HepG2 (cell line): ENCODE results near the gene GPS1. TPM values are rescaled to one million over a fixed set of nuclear protein-coding genes. Genes with fewer than 3 reads are reported as not detected.
A peak's percentile ranks its signal among the peaks of the same experiment; 100 is the strongest.

Experiments
- ARHGAP35 ChIP-seq: sonication (generic); formaldehyde crosslinking; IDR thresholded peaks from 2 replicates; pipeline ENCODE4 v1.9.0; 2022; ENCODE audit warnings: mild to moderate bottlenecking, inconsistent platforms, moderate library complexity, missing genetic modification reagents, borderline replicate concordance
- ARNTL ChIP-seq: sonication (generic); formaldehyde crosslinking; IDR thresholded peaks from 2 replicates; pipeline ENCODE4 v1.4.0; 2020; ENCODE audit warnings: mild to moderate bottlenecking, missing genetic modification reagents
- ATF5 ChIP-seq: sonication (generic); formaldehyde crosslinking; IDR thresholded peaks from 2 replicates; pipeline ENCODE4 v1.4.0; 2020; ENCODE audit warnings: mild to moderate bottlenecking, low read depth, missing genetic modification reagents
- FOSL2 ChIP-seq: sonication (generic); formaldehyde crosslinking; IDR thresholded peaks from 2 replicates; pipeline ENCODE4 v1.4.0; 2020; ENCODE audit warnings: missing genetic modification reagents
- FOXO1 ChIP-seq: sonication (generic); formaldehyde crosslinking; IDR thresholded peaks from 2 replicates; pipeline ENCODE4 v1.4.0; 2020; ENCODE audit warnings: missing genetic modification reagents
- HNF1A ChIP-seq, 2 experiments: sonication (generic) in 1 of 2; formaldehyde crosslinking in 1 of 2; IDR thresholded peaks; 2 replicates each; pipeline versions ENCODE4 v1.4.0 to v1.6.1; 2016 to 2020; ENCODE audit warnings: borderline replicate concordance in 1 of 2, low read depth in 1 of 2, mild to moderate bottlenecking in 1 of 2, missing genetic modification reagents in 1 of 2
- KLF6 ChIP-seq: IDR thresholded peaks from 2 replicates; pipeline ENCODE4 v1.8.0; 2016; ENCODE audit warnings: missing biosample characterization, missing genetic modification reagents
- NR2F2 ChIP-seq: IDR thresholded peaks from 2 replicates; pipeline ENCODE4 v1.6.1; 2012; ENCODE audit warnings: low read depth, inconsistent platforms, borderline replicate concordance
- PAWR ChIP-seq: sonication (generic); formaldehyde crosslinking; IDR thresholded peaks from 2 replicates; pipeline ENCODE4 v1.4.0; 2020; ENCODE audit warnings: missing genetic modification reagents, mild to moderate bottlenecking, borderline replicate concordance
- POLR2G ChIP-seq: fragments of 200-400 bp; formaldehyde crosslinking; IDR thresholded peaks from 2 replicates; pipeline ENCODE4 v1.6.1; 2018; ENCODE audit warnings: mild to moderate bottlenecking, low read depth, low read length, moderate library complexity
- REPIN1 ChIP-seq: sonication (generic); formaldehyde crosslinking; IDR thresholded peaks from 2 replicates; pipeline ENCODE4 v1.8.0; 2022; ENCODE audit warnings: missing genetic modification reagents, low read depth, mild to moderate bottlenecking, borderline replicate concordance
- SNAPC2 ChIP-seq: sonication (generic); formaldehyde crosslinking; IDR thresholded peaks from 2 replicates; pipeline ENCODE4 v1.8.1; 2022; ENCODE audit warnings: mild to moderate bottlenecking, missing genetic modification reagents
- ZNF230 ChIP-seq: sonication (generic); formaldehyde crosslinking; IDR thresholded peaks from 2 replicates; pipeline ENCODE4 v1.4.0; 2020; ENCODE audit warnings: mild to moderate bottlenecking, missing genetic modification reagents
- ZNF33B ChIP-seq: sonication (generic); formaldehyde crosslinking; IDR thresholded peaks from 2 replicates; pipeline ENCODE4 v1.5.1; 2020; ENCODE audit warnings: mild to moderate bottlenecking, missing genetic modification reagents
- ZNF441 ChIP-seq: sonication (generic); formaldehyde crosslinking; IDR thresholded peaks from 2 replicates; pipeline ENCODE4 v1.7.0; 2021; ENCODE audit warnings: missing genetic modification reagents, borderline replicate concordance
- ZNF451 ChIP-seq: sonication (generic); formaldehyde crosslinking; IDR thresholded peaks from 2 replicates; pipeline ENCODE4 v1.5.0; 2020; ENCODE audit warnings: mild to moderate bottlenecking, missing genetic modification reagents
- ZNF576 ChIP-seq: sonication (generic); formaldehyde crosslinking; IDR thresholded peaks from 2 replicates; pipeline ENCODE4 v1.4.0; 2020; ENCODE audit warnings: mild to moderate bottlenecking, missing genetic modification reagents
- ZNF616 ChIP-seq: sonication (generic); formaldehyde crosslinking; IDR thresholded peaks from 2 replicates; pipeline ENCODE4 v1.5.0; 2020; ENCODE audit warnings: low read depth, mild to moderate bottlenecking, missing genetic modification reagents
- ZNF766 ChIP-seq: sonication (generic); formaldehyde crosslinking; IDR thresholded peaks from 2 replicates; pipeline ENCODE4 v1.5.0; 2020; ENCODE audit warnings: missing genetic modification reagents, borderline replicate concordance
- ZNF777 ChIP-seq: sonication (generic); formaldehyde crosslinking; IDR thresholded peaks from 2 replicates; pipeline ENCODE4 v1.4.0; 2020; ENCODE audit warnings: missing genetic modification reagents
- ZSCAN25 ChIP-seq: sonication (generic); formaldehyde crosslinking; IDR thresholded peaks from 2 replicates; pipeline ENCODE4 v1.8.0; 2022; ENCODE audit warnings: mild to moderate bottlenecking, missing genetic modification reagents
- ZXDC ChIP-seq: sonication (generic); formaldehyde crosslinking; IDR thresholded peaks from 2 replicates; pipeline ENCODE4 v1.5.0; 2020; ENCODE audit warnings: mild to moderate bottlenecking, missing genetic modification reagents
- polyA plus RNA-seq, 8 experiments: library from polyadenylated mRNA; depleted of rRNA in 3 of 8; stranded (reverse) in 7 of 8; unstranded in 1 of 8; fragments of >200 nt; fragmentation: Illumina TruSeq in 4 of 8; extraction: Trizol in 4 of 8; gene quantifications; 2 replicates each; pipeline versions ENCODE4 v1.2.1 to v1.2.3, GENCODE V29; 2011 to 2016; ENCODE audit warnings: low read depth in 4 of 8, missing spikeins in 1 of 8, mixed read lengths in 1 of 8; ENCODE audit not compliant: insufficient read depth in 1 of 8
- total RNA-seq, 5 experiments: library from RNA; depleted of rRNA; stranded (reverse); fragments of >200 nt; fragmentation: Illumina TruSeq; extraction: Trizol; gene quantifications; 2 replicates each; pipeline ENCODE4 v1.2.3, GENCODE V29; 2016; ENCODE audit warnings: low read depth in 1 of 5

The GPS1 gene
- total and polyA plus RNA-seq, 2 of the 13 experiments (the other 11 are each of a cell fraction or from before 2014, with no cell fraction given) = 124 to 128 TPM

GRCh38 chr17:82065638-82066303 lies 14.1 kb downstream of the GPS1 start, which contains the start of gene DUS1L (continued):
- TF ChIP-seq HNF1A (IDR thresholded peaks at IDR 0.05; ENCODE audit: low read depth) (no peak), HNF1A (CRISPR knock-in tag; IDR thresholded peaks at IDR 0.05; ENCODE audit: borderline replicate concordance) (peak; percentile 71; the same call in 1 of the 2 replicates), ZNF33B (CRISPR knock-in tag) (0 out of 2 replicates have a peak, but pooled peaks have one; percentile 61), ZSCAN25 (peak; percentile 65), ZNF616 (CRISPR knock-in tag) (peak; percentile 90), ARHGAP35 (CRISPR knock-in tag) (peak; percentile 38; the same call in 1 of the 2 replicates), ZNF441 (CRISPR knock-in tag) (peak; percentile 86), SNAPC2 (CRISPR knock-in tag) (peak; percentile 78; the same call in 1 of the 2 replicates), ATF5 (CRISPR knock-in tag) (0 out of 2 replicates have a peak, but pooled peaks have one; percentile 39), ZNF451 (CRISPR knock-in tag) (peak; percentile 91; the same call in 1 of the 2 replicates), FOXO1 (peak; percentile 90), ZNF576 (CRISPR knock-in tag) (no peak), PAWR (CRISPR knock-in tag) (0 out of 2 replicates have a peak, but pooled peaks have one; percentile 62), ZNF766 (CRISPR knock-in tag) (no peak), KLF6 (CRISPR knock-in tag) (peak; percentile 91), ZXDC (CRISPR knock-in tag) (peak; percentile 86; the same call in 1 of the 2 replicates), FOSL2 (peak; percentile 52), ARNTL (CRISPR knock-in tag) (peak; percentile 61; the same call in 1 of the 2 replicates), ZNF230 (peak; percentile 71), POLR2G (peak; percentile 55; the same call in 1 of the 2 replicates), ZNF777 (CRISPR knock-in tag) (peak; percentile 72; the same call in 1 of the 2 replicates), REPIN1 (CRISPR knock-in tag) (peak; percentile 75; the same call in 1 of the 2 replicates), NR2F2 (peak; percentile 95)
